Activated CD4-positive, alpha-beta T cell treated with anti-CD3 and anti-CD28 coated beads for 1 hour (primary cell): ENCODE results near the gene BRIP1.
"Not testable (repeated sequence)": the region's sequence is repeated elsewhere in the genome, so short reads cannot be mapped to it uniquely, and the experiment has no call there.

Experiments
- DNase-seq: peaks from one replicate; pipeline ENCODE4 v3.0.0-alpha.2; 2020

Gene BRIP1

DNA sequence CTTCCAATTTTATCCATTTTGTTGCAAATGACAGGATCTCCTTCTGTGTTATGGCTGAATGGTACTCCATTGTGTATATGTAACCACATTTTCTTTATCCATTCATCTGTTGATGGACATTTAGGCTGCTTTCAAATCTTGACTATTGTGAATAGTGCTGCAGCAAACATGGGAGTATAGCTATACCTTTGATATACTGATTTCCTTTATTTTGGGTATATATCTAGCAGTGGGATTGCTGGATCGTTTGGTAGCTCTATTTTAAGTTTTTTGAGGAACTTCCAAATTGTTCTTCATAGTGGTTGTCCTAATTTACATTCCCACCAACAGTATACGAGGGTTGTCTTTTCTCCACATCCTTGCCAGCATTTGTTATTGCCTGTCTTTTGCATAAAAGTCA, 67.8 kb downstream of the BRIP1 start:
- no peak for DNase-seq

DNA sequence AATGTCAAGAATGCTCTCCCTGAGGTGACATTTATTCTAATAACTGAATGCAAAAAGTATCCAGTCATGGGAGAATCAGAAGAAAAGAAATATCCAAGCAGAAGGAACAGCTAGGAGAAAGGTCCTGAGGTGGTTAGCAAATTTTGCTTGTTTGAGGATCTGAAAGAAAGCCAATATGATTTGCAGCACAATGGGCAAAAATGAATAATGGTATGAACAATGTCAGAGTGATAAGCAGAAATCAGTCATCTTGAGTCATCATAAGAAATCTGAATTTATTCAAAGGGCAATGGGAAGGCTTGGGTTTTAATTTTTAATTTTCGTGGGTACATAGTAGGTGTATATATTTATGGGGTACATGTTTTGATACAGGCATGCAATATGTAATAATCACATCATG, 68.5 kb downstream of the BRIP1 start:
- no peak for DNase-seq

DNA sequence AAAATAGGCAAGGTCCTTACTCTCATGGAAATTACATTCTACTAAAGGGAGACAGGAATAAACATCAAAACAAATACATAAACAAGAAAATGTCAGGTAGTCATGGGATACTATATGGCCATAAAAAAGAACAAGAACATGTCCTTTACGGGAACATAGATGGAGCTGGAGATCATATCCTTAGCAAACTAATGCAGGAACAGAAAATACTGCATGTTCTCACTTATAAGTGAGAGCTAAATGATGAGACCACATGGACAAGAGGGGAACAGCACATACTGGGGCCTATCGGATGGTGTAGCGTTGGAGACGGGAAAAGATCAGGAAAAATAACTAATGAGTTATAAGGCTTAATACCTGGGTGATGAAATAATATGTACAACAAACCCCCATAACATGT, 69.1 kb downstream of the BRIP1 start:
- no peak for DNase-seq

DNA sequence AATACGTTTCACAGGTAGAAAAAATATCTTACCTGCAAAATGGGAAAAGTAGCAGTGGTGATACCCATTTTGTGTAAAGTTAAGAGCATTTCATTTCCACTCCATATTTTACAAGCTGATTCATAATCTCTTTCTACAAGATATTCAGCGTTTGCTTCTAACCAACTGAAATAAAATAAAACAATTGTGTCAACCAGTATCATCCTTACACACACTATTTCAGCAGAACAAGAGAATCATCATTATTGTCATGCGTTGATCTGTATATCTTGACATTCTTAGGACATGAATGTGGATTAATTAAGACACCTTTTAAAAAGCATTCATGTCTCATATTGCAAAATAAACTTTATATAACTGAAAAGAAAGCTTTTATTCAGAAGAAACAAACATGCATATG, 69.8 kb downstream of the BRIP1 start:
- DNase-seq = no peak

DNA sequence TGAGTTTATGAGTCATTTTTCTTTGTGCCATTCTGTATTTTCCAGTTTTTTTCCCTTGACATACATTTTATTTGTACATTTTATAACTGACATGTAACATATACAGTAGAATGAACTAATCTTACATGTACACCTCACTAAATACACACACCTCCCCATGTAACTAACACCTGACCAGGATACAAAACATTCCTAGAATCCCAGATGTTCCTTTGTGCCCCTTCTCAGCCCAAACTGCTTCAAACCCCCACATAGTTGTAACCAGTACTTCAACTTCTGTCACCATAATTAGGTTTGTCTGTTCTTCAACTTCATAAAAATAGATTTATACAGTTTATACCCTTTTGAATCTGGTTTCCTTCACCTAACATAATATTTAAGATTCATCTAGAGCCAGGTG, 73.5 kb downstream of the BRIP1 start:
- no peak for DNase-seq

DNA sequence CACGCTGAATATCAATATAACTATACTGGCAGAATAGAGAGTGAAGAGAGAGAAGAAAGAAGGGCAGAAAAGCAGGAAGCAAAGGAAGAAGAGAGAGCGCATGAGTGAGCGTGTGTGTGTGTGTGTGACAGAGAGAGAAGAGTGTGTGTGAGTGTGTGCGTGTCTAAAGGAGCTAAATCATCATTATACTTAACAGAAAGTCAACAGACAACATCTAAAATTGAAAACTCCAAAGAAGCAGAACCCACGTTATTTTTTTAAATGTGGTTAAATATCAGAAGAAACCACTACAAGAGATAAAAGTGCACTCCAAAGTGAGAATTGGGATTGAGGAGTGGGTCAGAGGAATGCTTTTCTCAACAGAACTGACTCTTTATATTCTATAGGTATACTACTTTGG, 77.2 kb downstream of the BRIP1 start:
- DNase-seq = no peak

DNA sequence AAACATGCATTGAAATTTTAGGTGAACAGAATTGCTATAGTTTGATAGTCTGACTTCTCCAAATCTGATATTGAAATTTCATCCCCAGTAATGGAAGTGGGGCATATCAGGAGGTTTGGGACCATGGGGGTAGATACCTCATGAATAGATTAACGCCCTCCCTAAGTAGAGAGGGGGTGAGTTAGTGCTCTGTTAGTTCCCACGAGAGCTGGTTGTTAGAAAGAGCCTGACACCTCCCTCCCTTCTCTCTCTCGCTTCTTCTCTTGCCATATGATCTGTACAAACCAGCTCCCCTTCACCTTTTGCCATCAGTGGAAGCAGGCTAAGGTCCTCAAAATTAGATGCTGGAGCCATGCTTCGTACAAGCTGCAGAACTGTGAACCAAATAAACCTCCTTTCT, 78.8 kb downstream of the BRIP1 start:
- no peak for DNase-seq

DNA sequence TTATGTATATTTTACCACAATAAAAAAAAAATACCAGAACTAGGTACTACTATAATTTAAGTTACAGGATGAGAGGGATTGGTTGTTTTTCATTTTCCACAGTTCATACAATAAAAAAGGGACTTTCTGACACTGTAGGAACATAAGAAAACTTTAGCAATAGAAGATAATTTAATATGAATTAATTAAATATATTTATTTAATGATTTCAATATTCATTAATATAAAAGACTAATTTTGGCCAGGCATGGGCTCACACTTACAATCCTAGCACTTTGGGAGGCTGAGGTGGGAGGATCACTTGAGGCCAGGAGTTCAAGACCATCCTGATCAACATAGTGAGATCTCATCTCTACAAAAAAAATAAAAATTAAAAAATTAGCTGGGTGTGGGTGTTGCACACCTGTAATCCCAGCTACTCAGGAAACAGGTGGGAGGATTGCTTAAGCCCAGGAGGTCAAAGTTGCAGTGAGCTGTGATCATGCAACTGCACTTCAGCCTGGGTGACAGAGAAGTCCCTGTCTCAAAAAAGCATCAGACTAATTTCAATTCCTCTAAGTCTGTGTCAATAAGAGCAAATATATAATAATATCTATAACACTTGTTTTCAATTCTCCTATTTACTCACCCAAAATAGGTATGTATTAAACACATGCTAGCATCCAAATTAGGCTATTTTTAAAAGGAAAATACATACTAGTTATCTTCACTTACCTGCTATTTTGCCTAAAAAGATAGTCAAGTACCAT, 79.6 kb downstream of the BRIP1 start:
- DNase-seq = no peak

DNA sequence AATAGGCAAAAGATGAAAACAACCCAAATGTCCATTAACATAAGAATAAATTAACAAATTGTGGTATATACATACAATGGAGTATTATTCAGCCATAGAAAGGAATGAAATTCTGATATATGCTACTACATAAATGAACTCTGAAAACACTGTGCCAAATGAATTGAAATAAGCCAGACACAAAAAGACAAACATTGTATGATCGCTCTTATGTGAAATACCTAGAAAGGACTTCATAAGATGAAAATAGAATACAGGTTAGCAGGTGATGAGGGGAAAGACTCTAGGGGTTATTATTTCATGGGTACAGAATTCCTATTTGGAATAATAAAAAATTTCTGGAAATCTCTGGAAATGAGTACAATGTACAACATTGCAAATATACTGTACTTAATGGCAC, 80.2 kb downstream of the BRIP1 start:
- no peak for DNase-seq

DNA sequence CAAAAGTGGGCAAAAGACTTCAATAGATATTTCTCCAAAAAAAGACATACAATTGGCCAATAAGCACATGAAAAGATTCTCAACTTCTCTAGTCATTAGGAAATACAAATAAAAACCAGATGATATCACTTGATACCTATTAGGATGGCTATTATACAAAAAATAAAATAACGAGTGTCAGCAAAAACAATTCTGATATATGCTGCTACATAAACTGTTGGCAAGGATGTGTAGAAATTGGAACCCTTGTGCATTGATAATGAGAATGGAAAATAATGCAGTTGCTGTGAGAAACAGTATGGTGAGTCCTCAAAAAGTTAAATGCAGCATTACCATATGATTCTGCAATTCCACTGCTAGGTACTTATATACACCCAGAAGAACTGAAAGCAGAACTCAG, 80.6 kb downstream of the BRIP1 start:
- no peak for DNase-seq

DNA sequence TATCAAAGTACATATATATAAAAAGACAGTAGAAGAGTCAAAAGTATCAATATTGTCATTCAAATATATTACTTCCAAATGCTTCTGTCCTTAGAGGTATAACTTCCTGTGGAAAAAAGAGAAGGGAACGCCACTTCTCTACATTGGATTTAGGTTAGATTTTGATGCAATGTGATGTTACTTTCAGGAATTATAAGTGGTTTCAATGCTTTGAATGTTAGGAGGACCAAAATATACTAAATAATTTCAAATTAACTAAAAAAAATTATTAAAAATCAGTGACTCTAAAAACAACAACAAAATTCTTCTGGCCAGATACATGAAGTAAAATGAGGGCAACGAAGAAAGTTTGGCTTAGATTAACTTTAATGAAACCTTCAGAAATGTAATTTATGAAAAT, 88.0 kb downstream of the BRIP1 start:
- no peak for DNase-seq

DNA sequence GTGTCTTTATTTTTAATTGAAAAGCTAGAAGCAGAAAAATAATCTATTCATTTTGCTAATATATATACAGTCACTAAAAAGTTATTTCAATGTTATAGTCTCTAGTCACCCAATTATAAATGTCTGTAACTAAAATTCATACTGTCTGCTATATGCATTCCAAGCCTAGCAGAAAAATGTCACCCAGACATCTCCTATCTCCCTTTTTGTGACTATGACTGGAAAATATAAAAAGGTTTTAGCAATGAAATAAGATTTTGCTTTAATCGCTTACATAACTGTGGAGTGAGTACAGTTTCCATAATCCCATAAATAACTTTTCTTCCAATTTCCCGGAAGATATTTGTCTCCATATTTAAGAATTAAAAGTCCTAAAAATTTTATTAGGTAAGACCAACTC, 88.6 kb downstream of the BRIP1 start:
- DNase-seq = no peak

DNA sequence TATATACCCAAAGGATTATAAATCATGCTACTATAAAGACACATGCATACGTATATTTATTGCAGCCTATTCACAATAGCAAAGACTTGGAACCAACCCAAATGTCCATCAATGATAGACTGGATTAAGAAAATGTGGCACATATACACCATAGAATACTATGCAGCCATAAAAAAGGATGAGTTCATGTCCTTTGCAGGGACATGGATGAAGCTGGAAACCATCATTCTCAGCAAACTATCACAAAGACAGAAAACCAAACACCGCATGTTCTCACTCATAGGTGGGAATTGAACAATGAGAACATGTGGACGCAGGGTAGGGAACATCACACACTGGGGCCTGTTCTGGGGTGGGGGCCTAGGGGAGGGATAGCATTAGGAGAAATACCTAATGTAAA, 89.2 kb downstream of the BRIP1 start:
- DNase-seq = not testable (repeated sequence)

DNA sequence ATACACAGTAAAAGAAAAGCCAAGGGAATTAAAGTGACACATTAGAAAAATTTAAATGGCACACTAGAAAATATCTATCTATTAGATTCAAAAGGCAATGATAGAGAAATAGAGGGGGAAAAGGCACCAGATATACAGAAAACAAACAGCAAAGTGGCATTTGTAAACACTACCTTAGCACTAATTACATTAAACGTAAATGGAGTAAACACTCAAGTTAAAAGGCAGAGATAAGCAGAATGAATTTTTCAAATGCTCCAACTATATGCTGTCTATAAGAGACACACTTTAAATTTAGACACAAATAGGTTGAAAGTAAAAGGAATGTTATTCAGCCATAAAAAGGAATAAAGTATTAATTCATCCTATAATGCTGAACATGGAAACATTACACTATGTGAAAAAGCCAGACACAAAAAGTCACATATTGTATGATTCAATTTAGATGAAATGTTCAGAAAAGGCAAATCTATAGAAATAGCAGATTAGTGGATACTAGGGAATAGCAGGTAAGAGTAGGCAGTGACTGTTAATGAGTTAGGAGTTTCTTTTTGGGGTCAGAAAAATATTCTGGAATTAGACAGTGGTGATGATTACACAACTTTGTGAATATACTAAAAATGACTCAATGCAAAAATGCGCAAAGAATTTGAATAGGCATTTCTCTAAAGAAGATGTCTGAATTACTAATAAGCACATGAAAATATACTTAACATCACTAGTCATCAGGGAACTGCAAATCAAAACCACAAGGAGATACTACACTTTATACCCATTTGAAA, 92.4 kb downstream of the BRIP1 start:
- DNase-seq = no peak

DNA sequence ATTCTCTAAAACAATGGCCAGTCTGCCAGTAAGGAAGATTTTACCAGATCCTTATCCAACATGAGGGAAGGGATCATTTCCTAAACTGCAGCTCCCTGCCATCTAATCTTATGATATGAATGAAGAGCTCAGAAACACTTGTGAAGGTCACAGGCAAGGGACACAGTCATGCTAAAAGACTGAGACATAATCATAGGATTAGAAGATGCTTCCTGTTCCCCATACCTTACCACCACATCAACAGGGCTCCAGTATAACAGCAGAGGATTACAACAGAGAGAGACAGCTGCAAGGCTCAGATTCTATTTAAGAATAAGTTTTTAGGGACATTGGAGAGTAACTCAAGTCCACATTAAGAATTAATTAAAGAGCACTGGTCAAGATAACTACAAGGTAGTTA, 93.3 kb downstream of the BRIP1 start:
- no peak for DNase-seq

DNA sequence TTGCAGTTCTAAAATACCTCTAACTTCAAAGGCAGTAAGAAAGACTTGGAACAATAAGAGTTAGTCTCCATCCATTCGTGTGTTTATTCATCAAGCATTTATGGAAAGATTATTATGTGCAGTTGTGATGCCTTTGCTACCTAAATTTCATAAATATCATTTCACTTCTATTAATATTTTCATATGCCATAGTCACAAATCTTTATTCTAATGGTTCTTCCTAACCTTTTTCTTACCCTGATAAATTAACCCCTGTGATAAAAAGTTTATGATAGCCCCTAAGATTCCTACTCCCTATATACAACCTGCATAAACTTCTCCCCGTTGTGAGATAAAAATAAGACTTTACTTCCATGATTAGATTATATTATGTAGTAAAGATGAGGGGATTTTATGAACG, 94.9 kb downstream of the BRIP1 start:
- DNase-seq = no peak

DNA sequence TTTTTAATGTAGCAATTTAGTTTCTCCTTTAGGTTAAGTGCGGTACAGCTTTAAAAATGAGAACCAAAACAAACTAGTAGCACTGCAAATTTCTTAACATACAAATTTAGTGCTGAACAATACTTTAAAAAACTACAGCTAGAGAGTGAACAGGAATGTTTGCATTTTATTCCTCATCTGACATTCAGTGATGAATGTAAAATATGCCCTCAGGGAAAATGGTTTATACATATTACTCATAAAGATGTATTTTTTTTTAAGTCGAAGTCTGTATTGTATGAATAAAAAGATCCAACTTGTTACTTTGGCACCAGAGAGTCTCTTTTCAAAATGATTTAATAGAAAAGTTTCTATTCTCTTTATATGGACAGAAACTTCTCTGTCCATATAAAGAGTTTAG, 96.8 kb downstream of the BRIP1 start:
- DNase-seq = no peak

DNA sequence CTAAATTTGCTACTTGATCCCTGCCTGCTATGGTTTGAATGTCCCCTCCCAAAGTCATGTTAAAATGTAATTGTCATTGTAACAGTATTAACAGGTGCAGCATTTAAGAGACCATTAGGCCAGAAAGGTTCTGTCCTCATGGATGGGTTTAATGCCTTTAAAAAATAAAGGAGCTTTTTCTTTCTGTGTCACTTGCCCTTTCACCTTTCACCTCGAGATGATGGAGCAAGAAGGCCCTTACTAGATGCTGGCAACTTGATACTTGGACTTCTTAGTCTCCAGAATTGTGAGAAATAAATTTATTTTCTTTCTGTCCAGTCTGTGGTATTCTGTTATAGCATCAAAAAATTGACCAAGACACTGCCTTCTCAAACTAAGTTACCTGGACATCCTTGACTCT, 98.5 kb downstream of the BRIP1 start:
- no peak for DNase-seq

DNA sequence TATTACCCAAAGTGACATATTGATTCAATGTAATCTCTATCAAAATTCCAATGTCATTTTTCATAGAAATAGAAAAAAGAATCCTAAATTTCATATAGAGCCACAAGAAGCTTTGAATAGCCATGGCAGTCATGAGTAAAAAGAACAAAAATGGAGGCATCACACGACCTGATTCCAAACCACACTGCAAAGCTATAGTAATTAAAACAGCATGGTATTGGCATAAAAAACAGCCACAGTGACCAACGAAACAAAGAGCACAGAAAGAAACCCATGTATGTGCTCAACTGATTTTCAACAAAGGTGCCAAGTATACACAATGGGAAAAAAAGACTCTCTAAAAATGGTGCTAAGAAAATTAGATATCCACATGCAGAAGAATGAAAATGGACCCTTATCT, 101.5 kb downstream of the BRIP1 start:
- no peak for DNase-seq

DNA sequence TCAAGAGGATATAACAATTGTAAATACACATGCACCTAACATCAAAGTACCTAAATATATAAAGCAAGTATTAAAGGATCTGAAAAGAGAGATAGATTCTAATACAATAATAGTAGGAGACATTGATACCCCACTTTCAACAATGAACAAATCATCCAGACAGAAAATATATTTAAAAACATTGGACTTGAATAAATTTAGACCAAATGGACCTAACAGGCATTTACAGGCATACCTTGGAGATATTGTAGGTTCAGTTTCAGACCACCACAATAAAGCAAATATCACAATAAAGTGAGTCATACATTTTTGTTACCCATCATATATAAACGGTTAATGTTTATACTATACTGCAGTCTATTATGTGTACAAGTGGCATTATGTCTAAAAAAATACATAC, 104.0 kb downstream of the BRIP1 start:
- DNase-seq = no peak

DNA sequence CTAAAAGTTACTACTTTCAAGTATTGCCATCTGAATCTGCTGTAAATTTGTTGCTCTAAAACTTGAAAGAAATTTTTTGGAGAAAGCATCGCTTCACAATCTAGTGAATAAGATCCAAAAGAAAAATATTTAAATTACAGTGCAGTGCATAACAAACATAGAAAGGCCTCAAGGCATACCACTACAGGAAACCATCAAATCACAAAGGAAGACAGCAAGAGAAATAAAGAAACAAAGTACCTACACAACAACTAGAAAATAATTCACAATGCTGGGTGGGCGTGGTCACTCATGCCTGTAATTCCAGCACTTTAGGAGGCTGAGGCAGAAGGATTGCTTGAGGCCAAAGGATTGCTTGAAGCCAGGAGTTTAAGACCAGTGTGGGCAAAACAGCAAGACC, 104.9 kb downstream of the BRIP1 start:
- no peak for DNase-seq

DNA sequence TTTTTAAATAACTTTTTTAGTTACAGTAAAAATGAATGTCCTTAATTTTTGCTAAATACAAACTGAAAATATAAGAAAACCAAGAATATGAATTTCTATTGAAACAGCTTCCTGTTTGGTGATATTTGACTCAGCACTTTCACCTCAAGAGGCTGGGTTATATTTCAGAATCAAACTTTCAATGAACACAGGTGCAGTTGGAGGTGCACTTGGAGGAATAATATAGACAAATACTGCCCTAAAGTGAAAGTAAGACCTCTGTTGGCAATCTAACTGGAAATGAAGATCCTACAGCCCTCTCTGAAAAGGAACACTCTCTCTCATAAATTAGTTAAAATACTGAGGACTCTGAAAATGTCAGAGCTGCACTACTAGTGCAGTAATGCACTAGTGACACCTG, 106.2 kb downstream of the BRIP1 start:
- no peak for DNase-seq

DNA sequence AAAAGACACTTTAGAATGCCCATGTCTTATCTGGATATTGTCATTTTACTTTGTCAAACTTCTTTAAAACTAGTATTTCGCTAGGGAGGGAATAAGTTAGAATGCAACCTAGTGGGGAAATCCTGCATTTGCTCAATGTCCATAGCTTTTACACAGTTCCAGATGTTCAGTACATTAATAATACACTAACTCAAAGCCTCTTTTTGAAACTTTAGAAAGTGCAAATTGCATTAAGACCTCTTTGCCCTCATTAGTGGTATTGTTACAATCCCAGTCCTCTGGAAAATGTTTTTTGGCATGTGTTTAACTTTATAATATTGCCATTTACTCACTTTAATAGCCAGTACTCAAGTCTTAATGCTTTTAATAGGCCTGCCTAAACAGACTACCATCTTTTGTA, 106.8 kb downstream of the BRIP1 start:
- no peak for DNase-seq

DNA sequence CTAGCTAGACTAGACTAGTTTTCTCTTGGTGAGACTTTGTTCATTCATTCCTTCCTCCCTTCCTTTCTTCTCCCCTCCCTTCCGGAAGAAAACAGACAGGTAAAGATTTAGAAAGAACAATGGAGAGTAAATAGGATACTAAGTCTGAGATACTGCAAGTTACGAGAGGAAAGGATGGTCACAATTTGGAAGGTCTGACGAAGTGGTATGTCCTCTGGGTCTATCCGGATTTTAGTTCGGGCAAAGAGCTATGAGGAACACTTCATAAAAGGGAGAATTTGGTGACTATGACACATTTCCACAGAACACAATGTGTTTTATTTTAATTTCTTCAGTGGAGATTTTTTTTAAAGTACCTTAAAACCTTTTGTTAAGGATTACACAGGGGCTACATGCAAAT, 107.7 kb downstream of the BRIP1 start:
- DNase-seq = no peak

DNA sequence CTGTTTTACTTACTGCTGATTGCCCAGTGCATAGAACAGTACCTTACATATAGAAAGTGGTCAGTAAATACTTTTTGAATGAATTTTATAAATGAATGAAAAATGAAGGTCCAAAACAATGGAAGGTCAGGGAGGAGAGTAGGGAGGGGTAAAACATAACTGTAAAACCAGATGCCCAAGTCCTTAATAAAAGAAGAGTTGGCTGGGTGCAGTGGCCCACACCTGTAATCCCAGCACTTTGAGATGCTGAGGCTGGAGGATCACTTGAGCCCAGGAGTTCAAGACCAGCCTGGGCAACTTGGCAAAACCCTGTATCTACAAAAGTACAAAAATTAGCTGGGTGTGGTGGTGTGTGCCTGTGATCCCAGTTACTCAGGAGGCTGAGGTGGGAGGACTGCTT, 108.2 kb downstream of the BRIP1 start:
- no peak for DNase-seq
